HUES48 (cell line): Measurements from ENCODE around the gene ZNF488.

ENCODE experiments used
- H3K27ac ChIP-seq: one replicate; pipeline ENCODE4 v1.7.0; 2013; ENCODE audit warnings: low read depth, low read length, inconsistent platforms
- H3K27me3 ChIP-seq: 2 replicates; pipeline ENCODE4 v1.6.1; 2013; ENCODE audit warnings: mild to moderate bottlenecking, low read length; ENCODE audit not compliant: control insufficient read depth, insufficient read depth
- H3K36me3 ChIP-seq: 2 replicates; pipeline ENCODE4 v1.6.1; 2013; ENCODE audit warnings: low read length; ENCODE audit not compliant: control insufficient read depth, insufficient read depth
- H3K4me1 ChIP-seq: 2 replicates; pipeline ENCODE4 v1.6.1; 2013; ENCODE audit warnings: mild to moderate bottlenecking, low read length; ENCODE audit not compliant: control insufficient read depth, insufficient read depth
- H3K4me3 ChIP-seq: 2 replicates; pipeline ENCODE4 v1.5.1; 2013; ENCODE audit warnings: mild to moderate bottlenecking, low read depth, low read length
- H3K9ac ChIP-seq: 2 replicates; pipeline ENCODE4 v1.6.1; 2013; ENCODE audit warnings: mild to moderate bottlenecking, low read depth, low read length, moderate library complexity
- H3K9me3 ChIP-seq: 2 replicates; pipeline ENCODE4 v1.6.1; 2013; ENCODE audit warnings: low read length; ENCODE audit not compliant: control insufficient read depth, insufficient read depth

Gene ZNF488

GRCh38 chr10:47348138-47348651 lies 35.9 kb downstream of the ZNF488 start, which contains the start of gene RBP3:
Gene RBP3 (plus strand): TSS chr10:47348363. CDS start chr10:47348485, 122 bp downstream.
- H3K36me3 ChIP-seq = no peaks in the 10 kb centered on the region
- no peaks in the 10 kb centered on the region for H3K9me3 ChIP-seq
- no peaks in the 10 kb centered on the region for H3K27me3 ChIP-seq
- H3K4me3 ChIP-seq = no peak within 1 kb of the TSS
- H3K27ac ChIP-seq = no peak within 1 kb of the TSS
- no peak within 1 kb of the TSS for H3K9ac ChIP-seq
- no peaks in the 10 kb centered on the region for H3K4me1 ChIP-seq

- H3K9me3 ChIP-seq = no peaks in the 10 kb centered on the region
- H3K27me3 ChIP-seq = no peaks in the 10 kb centered on the region
- H3K4me3 ChIP-seq = no peak overlapping the region
- no peak overlapping the region for H3K9ac ChIP-seq
- H3K27ac ChIP-seq = no peak overlapping the region
- peaks cover 8% of the 10 kb centered on the region for H3K4me1 ChIP-seq
- H3K36me3 ChIP-seq = no peaks in the 10 kb centered on the region
These were observed 36.8 kb downstream of the ZNF488 start for GRCh38 chr10:47347303-47347675.

GRCh38 chr10:47346581-47347302 lies 37.4 kb downstream of the ZNF488 start:
- Histone ChIP-seq H3K4me3 (no peak overlapping the region), H3K27me3 (no peaks in the 10 kb centered on the region), H3K9ac (no peak overlapping the region), H3K4me1 (peaks cover 10% of the 10 kb centered on the region), H3K36me3 (no peaks in the 10 kb centered on the region), H3K27ac (no peak overlapping the region), H3K9me3 (no peaks in the 10 kb centered on the region)

GRCh38 chr10:47344996-47345870 lies 38.9 kb downstream of the ZNF488 start:
- no peaks in the 10 kb centered on the region for H3K9me3 ChIP-seq
- no peaks in the 10 kb centered on the region for H3K27me3 ChIP-seq
- no peak overlapping the region for H3K4me3 ChIP-seq
- no peak overlapping the region for H3K9ac ChIP-seq
- H3K36me3 ChIP-seq = no peaks in the 10 kb centered on the region
- H3K27ac ChIP-seq = no peak overlapping the region
- peaks cover 10% of the 10 kb centered on the region for H3K4me1 ChIP-seq

- Histone ChIP-seq H3K9ac (no peak overlapping the region), H3K36me3 (no peaks in the 10 kb centered on the region), H3K27ac (no peak overlapping the region), H3K27me3 (no peaks in the 10 kb centered on the region), H3K9me3 (no peaks in the 10 kb centered on the region), H3K4me3 (no peak overlapping the region), H3K4me1 (peaks cover 10% of the 10 kb centered on the region)
These were observed 43.4 kb downstream of the ZNF488 start for GRCh38 chr10:47340608-47341170.

GRCh38 chr10:47339759-47340607 lies 44.1 kb downstream of the ZNF488 start:
- Histone ChIP-seq H3K36me3 (no peaks in the 10 kb centered on the region), H3K27me3 (no peaks in the 10 kb centered on the region), H3K9ac (no peak overlapping the region)

GRCh38 chr10:47339186-47339735 lies 44.8 kb downstream of the ZNF488 start:
- no peaks in the 10 kb centered on the region for H3K27me3 ChIP-seq
- H3K9ac ChIP-seq = no peak overlapping the region

More at GRCh38 chr10:47339759-47340607, 44.1 kb downstream of the ZNF488 start:
- H3K27ac ChIP-seq = no peak overlapping the region
- no peak overlapping the region for H3K4me3 ChIP-seq
- H3K9me3 ChIP-seq = no peaks in the 10 kb centered on the region
- peaks cover 10% of the 10 kb centered on the region for H3K4me1 ChIP-seq

GRCh38 chr10:47337310-47337709 lies 46.8 kb downstream of the ZNF488 start:
- Histone ChIP-seq H3K27ac (no peak overlapping the region), H3K4me1 (peaks cover 3% of the 10 kb centered on the region), H3K9ac (no peak overlapping the region), H3K36me3 (no peaks in the 10 kb centered on the region), H3K4me3 (no peak overlapping the region), H3K9me3 (no peaks in the 10 kb centered on the region), H3K27me3 (no peaks in the 10 kb centered on the region)

More at GRCh38 chr10:47339186-47339735, 44.8 kb downstream of the ZNF488 start:
- H3K4me3 ChIP-seq = no peak overlapping the region
- H3K4me1 ChIP-seq = peaks cover 10% of the 10 kb centered on the region
- no peaks in the 10 kb centered on the region for H3K36me3 ChIP-seq
- no peak overlapping the region for H3K27ac ChIP-seq
- no peaks in the 10 kb centered on the region for H3K9me3 ChIP-seq

GRCh38 chr10:47336387-47337134 lies 47.5 kb downstream of the ZNF488 start:
- Histone ChIP-seq H3K4me3 (no peak overlapping the region), H3K9ac (no peak overlapping the region), H3K36me3 (no peaks in the 10 kb centered on the region), H3K4me1 (no peaks in the 10 kb centered on the region), H3K9me3 (no peaks in the 10 kb centered on the region), H3K27ac (no peak overlapping the region), H3K27me3 (no peaks in the 10 kb centered on the region)
